ENCODE results near the gene ZBTB49. TPM values are rescaled to one million over a fixed set of nuclear protein-coding genes. Genes with fewer than 3 reads are reported as not detected.

ZBTB49 gene
- total and polyA plus RNA-seq, 4 donors = 1.4 to 7.4 (median 4.8) TPM

DNA sequence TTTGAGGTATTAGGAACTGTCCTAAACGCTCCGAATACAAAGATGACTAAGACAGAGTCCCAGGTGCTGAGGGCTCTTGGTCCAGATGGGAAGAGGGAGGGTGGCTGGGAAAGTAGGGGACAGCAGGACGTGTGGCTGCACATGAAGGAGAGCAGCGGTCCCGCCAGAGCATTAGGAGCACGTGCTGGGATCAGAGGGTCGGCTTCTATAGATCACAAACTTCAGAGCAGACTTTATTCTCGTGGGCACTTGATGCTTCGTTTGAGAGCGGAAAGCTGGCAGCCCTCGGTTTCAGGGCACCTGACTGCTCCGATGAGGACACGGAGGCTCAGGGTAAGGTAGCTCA is 26.1 kb downstream of the ZBTB49 start:
- WGBS, 2 donors = 91 to 92% methylated on average over 13 of the region's 13 CpGs
- Histone ChIP-seq H3K9me3 (ENCODE audit: control insufficient read depth, low read length) (no peaks in the 10 kb centered on the region), H3K36me3 (ENCODE audit: control insufficient read depth in 1 of 2, insufficient read depth in 2 of 2, low read length in 1 of 2) (peaks cover 5 to 15% of the 10 kb centered on the region in 2 donors), H3K27me3 (ENCODE audit: control insufficient read depth in 1 of 2, insufficient read depth in 2 of 2, low read length in 1 of 2) (no peaks in the 10 kb centered on the region), H3K4me1 (ENCODE audit: control insufficient read depth in 1 of 2, insufficient read depth in 2 of 2, low read length in 2 of 2) (no peaks in the 10 kb centered on the region), H3K4me3 (ENCODE audit: low read length in 2 of 2) (no peak overlapping the region), H3K27ac (ENCODE audit: low read depth in 1 of 2, low read length in 2 of 2) (no peak overlapping the region)
- ATAC-seq (ENCODE audit: low FRiP score) = no peak
- DNase-seq = peak in 1 of 2 donors; percentile 16
- intact Hi-C loops (cut with DNase I) = no loop called here

- DNase-seq = peak in 1 of 2 donors; percentile 43
- Histone ChIP-seq H3K27me3 (ENCODE audit: control insufficient read depth in 1 of 2, insufficient read depth in 2 of 2, low read length in 1 of 2) (no peaks in the 10 kb centered on the region), H3K9me3 (ENCODE audit: control insufficient read depth, low read length) (no peaks in the 10 kb centered on the region), H3K4me1 (ENCODE audit: control insufficient read depth in 1 of 2, insufficient read depth in 2 of 2, low read length in 2 of 2) (no peaks in the 10 kb centered on the region), H3K4me3 (ENCODE audit: low read length in 2 of 2) (no peak overlapping the region), H3K27ac (ENCODE audit: low read depth in 1 of 2, low read length in 2 of 2) (no peak overlapping the region), H3K36me3 (ENCODE audit: control insufficient read depth in 1 of 2, insufficient read depth in 2 of 2, low read length in 1 of 2) (peaks cover 5 to 19% of the 10 kb centered on the region in 2 donors)
- intact Hi-C loops (cut with DNase I) = no loop called here
- 89 to 92% methylated on average over 22 to 23 of the region's 23 CpGs for WGBS, 2 donors
- ATAC-seq (ENCODE audit: low FRiP score) = no peak
These were observed 27.6 kb downstream of the ZBTB49 start for GRCh38 chr4:4317496-4318232.

GRCh38 chr4:4320528-4320927 is 30.5 kb downstream of the ZBTB49 start:
- Histone ChIP-seq H3K27ac (ENCODE audit: low read depth in 1 of 2, low read length in 2 of 2) (no peak overlapping the region), H3K9me3 (ENCODE audit: control insufficient read depth, low read length) (no peaks in the 10 kb centered on the region), H3K36me3 (ENCODE audit: control insufficient read depth in 1 of 2, insufficient read depth in 2 of 2, low read length in 1 of 2) (peaks cover 5 to 12% of the 10 kb centered on the region in 2 donors), H3K4me3 (ENCODE audit: low read length in 2 of 2) (no peak overlapping the region), H3K4me1 (ENCODE audit: control insufficient read depth in 1 of 2, insufficient read depth in 2 of 2, low read length in 2 of 2) (no peaks in the 10 kb centered on the region), H3K27me3 (ENCODE audit: control insufficient read depth in 1 of 2, insufficient read depth in 2 of 2, low read length in 1 of 2) (no peaks in the 10 kb centered on the region)
- intact Hi-C loops (cut with DNase I) = no loop called here
- ATAC-seq (ENCODE audit: low FRiP score) (no peak), DNase-seq (peak in 1 of 2 donors; percentile 44)
- WGBS, 2 donors = 97 to 98% methylated on average over 15 of the region's 15 CpGs

GRCh38 chr4:4320951-4321714 is 31.1 kb downstream of the ZBTB49 start:
- no peak for ATAC-seq (ENCODE audit: low FRiP score)
- H3K27ac ChIP-seq (ENCODE audit: low read depth in 1 of 2, low read length in 2 of 2) = no peak overlapping the region
- WGBS, 2 donors = 95% methylated on average over 26 of the region's 26 CpGs
- H3K27me3 ChIP-seq (ENCODE audit: control insufficient read depth in 1 of 2, insufficient read depth in 2 of 2, low read length in 1 of 2) = no peaks in the 10 kb centered on the region
- intact Hi-C loops (cut with DNase I) = no loop called here
- no peak overlapping the region for H3K4me3 ChIP-seq (ENCODE audit: low read length in 2 of 2)
- peak in 1 of 2 donors; percentile 70 for DNase-seq
- no peaks in the 10 kb centered on the region for H3K4me1 ChIP-seq (ENCODE audit: control insufficient read depth in 1 of 2, insufficient read depth in 2 of 2, low read length in 2 of 2)
- no peaks in the 10 kb centered on the region for H3K9me3 ChIP-seq (ENCODE audit: control insufficient read depth, low read length)
- peaks cover 5 to 10% of the 10 kb centered on the region in 2 donors for H3K36me3 ChIP-seq (ENCODE audit: control insufficient read depth in 1 of 2, insufficient read depth in 2 of 2, low read length in 1 of 2)

DNA sequence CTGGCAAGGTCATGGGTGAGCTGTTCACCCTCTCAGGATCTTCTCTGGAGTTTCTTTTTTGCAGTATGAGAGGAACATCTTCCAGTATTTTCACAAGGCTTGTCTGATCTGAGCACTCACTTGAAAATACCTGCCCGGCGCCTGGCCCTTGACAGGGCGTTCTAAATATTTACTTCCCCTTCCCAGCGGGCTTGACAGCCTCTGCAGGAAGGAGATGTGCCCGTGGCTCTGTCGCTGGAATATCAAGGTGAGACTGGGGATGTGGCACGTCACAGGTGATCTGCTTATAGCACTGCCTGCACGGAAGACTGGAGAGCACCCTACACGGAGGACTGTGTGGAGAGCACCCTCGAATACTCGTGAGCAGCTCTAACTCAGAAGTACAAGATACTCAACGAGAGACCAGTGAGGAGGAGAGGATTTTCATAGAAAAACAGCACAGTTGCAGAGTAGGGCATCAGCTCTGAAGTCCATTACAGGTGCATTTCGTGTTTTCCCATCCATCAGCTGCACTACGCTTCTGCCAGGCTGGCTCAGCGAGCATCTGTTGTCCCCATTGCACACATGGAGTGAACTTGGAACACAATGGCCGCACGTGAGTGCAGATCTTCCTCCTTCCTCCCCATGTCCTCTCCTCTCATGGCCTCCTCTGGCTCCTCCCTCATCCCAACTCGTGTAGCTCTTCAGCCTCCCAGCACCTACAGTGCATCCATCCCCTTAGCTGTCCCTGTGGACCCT is 32.1 kb downstream of the ZBTB49 start:
- no peaks in the 10 kb centered on the region for H3K4me1 ChIP-seq (ENCODE audit: control insufficient read depth in 1 of 2, insufficient read depth in 2 of 2, low read length in 2 of 2)
- no peaks in the 10 kb centered on the region for H3K9me3 ChIP-seq (ENCODE audit: control insufficient read depth, low read length)
- intact Hi-C loops (cut with DNase I) = no loop called here
- ATAC-seq (ENCODE audit: low FRiP score) = no peak
- no peaks in the 10 kb centered on the region for H3K27me3 ChIP-seq (ENCODE audit: control insufficient read depth in 1 of 2, insufficient read depth in 2 of 2, low read length in 1 of 2)
- H3K27ac ChIP-seq (ENCODE audit: low read depth in 1 of 2, low read length in 2 of 2) = no peak overlapping the region
- no peak overlapping the region for H3K4me3 ChIP-seq (ENCODE audit: low read length in 2 of 2)
- peaks cover 0 to 9% of the 10 kb centered on the region in 2 donors for H3K36me3 ChIP-seq (ENCODE audit: control insufficient read depth in 1 of 2, insufficient read depth in 2 of 2, low read length in 1 of 2)
- WGBS, 2 donors = 87 to 90% methylated on average over 18 of the region's 18 CpGs
- DNase-seq = peak in 1 of 2 donors; percentile 32

GRCh38 chr4:4323705-4324534 is 33.9 kb downstream of the ZBTB49 start:
- Histone ChIP-seq H3K4me3 (ENCODE audit: low read length in 2 of 2) (no peak overlapping the region), H3K36me3 (ENCODE audit: control insufficient read depth in 1 of 2, insufficient read depth in 2 of 2, low read length in 1 of 2) (peaks cover 0 to 9% of the 10 kb centered on the region in 2 donors), H3K27me3 (ENCODE audit: control insufficient read depth in 1 of 2, insufficient read depth in 2 of 2, low read length in 1 of 2) (no peaks in the 10 kb centered on the region), H3K4me1 (ENCODE audit: control insufficient read depth in 1 of 2, insufficient read depth in 2 of 2, low read length in 2 of 2) (no peaks in the 10 kb centered on the region), H3K9me3 (ENCODE audit: control insufficient read depth, low read length) (no peaks in the 10 kb centered on the region), H3K27ac (ENCODE audit: low read depth in 1 of 2, low read length in 2 of 2) (no peak overlapping the region)
- peak in 1 of 2 donors; percentile 19 for DNase-seq
- intact Hi-C loops (cut with DNase I) = no loop called here
- ATAC-seq (ENCODE audit: low FRiP score) = no peak
- WGBS, 2 donors = 64% methylated on average over 10 of the region's 10 CpGs

DNA sequence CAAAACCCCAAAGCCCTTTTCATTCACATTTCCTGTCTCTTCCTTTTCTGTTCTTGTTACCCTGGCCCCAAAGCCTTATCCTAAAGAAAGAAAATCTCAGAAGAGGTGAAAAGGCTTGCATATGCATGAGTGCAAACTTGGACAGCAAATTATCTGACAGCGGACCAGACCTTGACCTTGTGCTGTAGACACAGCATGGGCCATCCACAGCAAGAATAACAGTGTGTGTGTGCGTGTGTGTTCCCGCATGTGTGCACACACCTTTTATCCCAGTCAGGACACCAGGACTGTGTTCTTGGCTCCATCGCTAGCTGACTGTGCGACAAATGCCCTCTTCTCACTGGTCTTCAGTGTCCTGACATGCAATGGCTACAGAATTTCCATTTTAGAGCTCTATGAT is 35.3 kb downstream of the ZBTB49 start:
- no peaks in the 10 kb centered on the region for H3K4me1 ChIP-seq (ENCODE audit: control insufficient read depth in 1 of 2, insufficient read depth in 2 of 2, low read length in 2 of 2)
- 82 to 93% methylated on average over 5 of the region's 5 CpGs for WGBS, 2 donors
- no peak overlapping the region for H3K4me3 ChIP-seq (ENCODE audit: low read length in 2 of 2)
- DNase-seq (peak in 1 of 2 donors; percentile 28), ATAC-seq (ENCODE audit: low FRiP score) (no peak)
- peaks cover 0 to 8% of the 10 kb centered on the region in 2 donors for H3K36me3 ChIP-seq (ENCODE audit: control insufficient read depth in 1 of 2, insufficient read depth in 2 of 2, low read length in 1 of 2)
- intact Hi-C loops (cut with DNase I) = no loop called here
- H3K27me3 ChIP-seq (ENCODE audit: control insufficient read depth in 1 of 2, insufficient read depth in 2 of 2, low read length in 1 of 2) = no peaks in the 10 kb centered on the region
- no peak overlapping the region for H3K27ac ChIP-seq (ENCODE audit: low read depth in 1 of 2, low read length in 2 of 2)
- H3K9me3 ChIP-seq (ENCODE audit: control insufficient read depth, low read length) = peaks cover 2% of the 10 kb centered on the region

DNA sequence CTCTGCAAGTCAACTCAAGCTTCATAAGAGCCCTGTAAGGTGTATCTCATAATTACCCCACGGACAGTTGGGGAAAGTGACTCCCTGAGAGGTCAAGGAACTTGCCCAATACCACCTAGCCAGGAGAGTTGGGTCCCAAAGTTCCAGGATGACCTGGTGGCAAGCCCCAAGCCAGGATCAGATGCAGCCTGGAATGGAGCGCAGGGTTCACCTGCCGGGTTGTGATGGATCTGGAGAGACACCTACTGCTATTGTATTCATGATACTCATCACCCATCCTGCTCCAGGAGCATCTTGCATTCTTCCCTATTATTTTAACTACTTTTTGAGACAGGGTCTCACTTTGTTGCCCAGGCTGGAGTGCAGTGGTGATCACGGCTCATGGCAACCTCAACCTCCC is 36.1 kb downstream of the ZBTB49 start:
- Histone ChIP-seq H3K4me3 (ENCODE audit: low read length in 2 of 2) (no peak overlapping the region), H3K9me3 (ENCODE audit: control insufficient read depth, low read length) (peaks cover 2% of the 10 kb centered on the region), H3K36me3 (ENCODE audit: control insufficient read depth in 1 of 2, insufficient read depth in 2 of 2, low read length in 1 of 2) (peaks cover 0 to 4% of the 10 kb centered on the region in 2 donors), H3K4me1 (ENCODE audit: control insufficient read depth in 1 of 2, insufficient read depth in 2 of 2, low read length in 2 of 2) (no peaks in the 10 kb centered on the region), H3K27me3 (ENCODE audit: control insufficient read depth in 1 of 2, insufficient read depth in 2 of 2, low read length in 1 of 2) (no peaks in the 10 kb centered on the region), H3K27ac (ENCODE audit: low read depth in 1 of 2, low read length in 2 of 2) (no peak overlapping the region)
- intact Hi-C loops (cut with DNase I) = no loop called here
- DNase-seq = peak in 1 of 2 donors; percentile 28
- WGBS, 2 donors = 91 to 96% methylated on average over 4 of the region's 4 CpGs
- no peak for ATAC-seq (ENCODE audit: low FRiP score)
